ENCODE measurements around the gene IL11. TPM values are rescaled to one million over a fixed set of nuclear protein-coding genes. Genes with fewer than 3 reads are reported as not detected.
A peak's percentile ranks its signal among the peaks of the same experiment; 100 is the strongest.
"Not testable (repeated sequence)": the region's sequence is repeated elsewhere in the genome, so short reads cannot be mapped to it uniquely, and the experiment has no call there.

The IL11 gene
- total RNA-seq, 1 donor from 2014 or later = 0.06 TPM

GRCh38 chr19:55333870-55334269 is 36.4 kb downstream of the IL11 start:
- no peaks in the 10 kb centered on the region for H4K20me1 ChIP-seq (ENCODE audit: low read depth)
- peaks cover 12% of the 10 kb centered on the region for H3K4me1 Mint-ChIP-seq
- no peaks in the 10 kb centered on the region for H3K9me3 ChIP-seq (ENCODE audit: low read depth)
- peaks cover 2% of the 10 kb centered on the region for H3K9me3 Mint-ChIP-seq
- H3K9ac ChIP-seq = no peak overlapping the region
- H3K4me3 Mint-ChIP-seq = no peak overlapping the region
- H3K36me3 ChIP-seq = no peaks in the 10 kb centered on the region
- DNase-seq (ENCODE audit: low spot score) = no peak
- no peaks in the 10 kb centered on the region for H3K27me3 ChIP-seq
- no peaks in the 10 kb centered on the region for H3K79me2 ChIP-seq (ENCODE audit: low read depth)
- H2AFZ ChIP-seq (replicated peaks) = no peak overlapping the region
- no peak overlapping the region for H3K4me3 ChIP-seq
- H3K4me1 ChIP-seq = no peaks in the 10 kb centered on the region
- H3K27ac Mint-ChIP-seq = no peak overlapping the region
- peaks cover 16% of the 10 kb centered on the region for H3K27me3 Mint-ChIP-seq (ENCODE audit: insufficient read depth, low read depth)
- no peak for TF ChIP-seq EZH2 (IDR thresholded peaks at IDR 0.05)
- no peak overlapping the region for H3K4me2 ChIP-seq
- H3K36me3 Mint-ChIP-seq = no peaks in the 10 kb centered on the region
- peaks cover 8% of the 10 kb centered on the region for H3F3A ChIP-seq (ENCODE audit: low read depth)
- H3K27ac ChIP-seq = no peak overlapping the region

- H3K36me3 ChIP-seq; H3K36me3 Mint-ChIP-seq; H3K4me1 Mint-ChIP-seq; H3K79me2 ChIP-seq (ENCODE audit: low read depth); H3K4me3 ChIP-seq; H3K27me3 ChIP-seq; H3K27ac ChIP-seq; H3K27ac Mint-ChIP-seq; DNase-seq (ENCODE audit: low spot score); H3K9ac ChIP-seq; H4K20me1 ChIP-seq (ENCODE audit: low read depth); H3K4me3 Mint-ChIP-seq; H2AFZ ChIP-seq (replicated peaks); H3K9me3 ChIP-seq (ENCODE audit: low read depth); H3K9me3 Mint-ChIP-seq; H3K4me1 ChIP-seq; H3F3A ChIP-seq (ENCODE audit: low read depth); H3K27me3 Mint-ChIP-seq (ENCODE audit: insufficient read depth, low read depth); H3K4me2 ChIP-seq: not testable (repeated sequence)
Measured at GRCh38 chr19:55329791-55330190, 40.5 kb downstream of the IL11 start.

DNA sequence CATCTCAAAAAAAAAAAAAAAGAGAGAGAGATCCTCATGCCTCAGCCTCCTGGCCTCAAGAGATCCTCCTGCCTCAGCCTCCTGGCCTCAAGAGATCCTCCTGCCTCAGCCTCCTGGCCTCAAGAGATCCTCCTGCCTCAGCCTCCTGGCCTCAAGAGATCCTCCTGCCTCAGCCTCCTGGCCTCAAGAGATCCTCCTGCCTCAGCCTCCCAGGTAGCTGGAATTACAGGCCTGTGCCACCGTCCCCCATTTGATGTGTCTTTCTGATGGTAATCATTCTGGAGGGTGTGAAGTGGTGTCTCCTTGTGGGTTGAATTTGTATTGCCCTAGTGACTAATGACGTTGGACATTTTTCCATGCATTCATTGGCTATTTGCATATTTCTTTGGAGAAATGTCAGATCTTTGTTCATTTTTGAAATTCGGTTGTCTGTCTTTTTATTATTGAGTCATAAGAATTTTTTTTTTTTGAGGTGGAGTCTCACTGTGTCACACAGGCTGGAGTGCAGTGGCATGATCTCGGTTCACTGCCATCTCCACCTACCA is 41.4 kb downstream of the IL11 start:
- not testable (repeated sequence) for H3K4me2 ChIP-seq; H3K4me3 ChIP-seq; H3F3A ChIP-seq (ENCODE audit: low read depth); H3K36me3 ChIP-seq; H4K20me1 ChIP-seq (ENCODE audit: low read depth); H3K9me3 Mint-ChIP-seq; H3K27ac ChIP-seq; H3K27me3 ChIP-seq; H3K4me1 Mint-ChIP-seq; H3K27ac Mint-ChIP-seq; H3K4me1 ChIP-seq; H3K36me3 Mint-ChIP-seq; DNase-seq (ENCODE audit: low spot score); H2AFZ ChIP-seq (replicated peaks); H3K9me3 ChIP-seq (ENCODE audit: low read depth); H3K4me3 Mint-ChIP-seq; H3K79me2 ChIP-seq (ENCODE audit: low read depth); H3K9ac ChIP-seq
- peaks cover 11% of the 10 kb centered on the region for H3K27me3 Mint-ChIP-seq (ENCODE audit: insufficient read depth, low read depth)

DNA sequence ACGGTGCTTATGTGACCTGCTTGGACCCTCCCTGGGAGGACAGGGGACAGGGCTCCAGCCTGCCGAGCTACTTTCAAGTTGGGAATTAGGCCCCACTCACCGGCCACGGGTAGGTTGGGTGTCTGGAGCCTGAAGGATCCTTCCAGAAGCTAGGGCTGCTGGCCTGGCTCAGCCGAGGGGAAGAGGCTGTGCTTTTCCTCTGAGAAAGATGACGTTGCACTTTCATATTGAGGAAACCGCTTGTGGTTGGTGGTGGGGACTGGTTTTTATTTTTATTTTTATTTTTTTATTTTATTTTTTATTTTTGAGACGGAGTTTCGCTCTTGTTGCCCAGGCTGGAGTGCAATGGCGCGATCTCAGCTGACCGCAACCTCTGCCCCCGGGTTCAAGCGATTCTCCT is 45.1 kb downstream of the IL11 start, which contains the start of gene TMEM150B:
TMEM150B (minus strand) TSS at position 170 of the 400 bp plus-strand sequence. CDS start 4,305 bp downstream, outside the sequence.
- Mint-ChIP-seq H3K4me1 (peaks cover 3% of the 10 kb centered on the region), H3K36me3 (no peaks in the 10 kb centered on the region), H3K9me3 (peaks cover 2% of the 10 kb centered on the region), H3K27ac (peak within 1 kb of the TSS; percentile 54), H3K4me3 (no peak within 1 kb of the TSS), H3K27me3 (ENCODE audit: insufficient read depth, low read depth) (peaks cover 4% of the 10 kb centered on the region)
- Histone ChIP-seq H3K36me3 (no peaks in the 10 kb centered on the region), H4K20me1 (ENCODE audit: low read depth) (no peaks in the 10 kb centered on the region), H3K4me1 (no peaks in the 10 kb centered on the region), H3K27ac (no peak within 1 kb of the TSS), H3F3A (ENCODE audit: low read depth) (no peaks in the 10 kb centered on the region), H3K4me2 (no peak within 1 kb of the TSS), H3K9me3 (ENCODE audit: low read depth) (no peaks in the 10 kb centered on the region), H2AFZ (replicated peaks) (no peak within 1 kb of the TSS), H3K4me3 (no peak within 1 kb of the TSS), H3K27me3 (no peaks in the 10 kb centered on the region), H3K9ac (no peak within 1 kb of the TSS), H3K79me2 (ENCODE audit: low read depth) (no peaks in the 10 kb centered on the region)
- TF ChIP-seq EZH2 (IDR thresholded peaks at IDR 0.05) (no peak), EZH2phosphoT487 (IDR thresholded peaks at IDR 0.05) (no peak)
- TF ChIP-seq, protein P1, sequence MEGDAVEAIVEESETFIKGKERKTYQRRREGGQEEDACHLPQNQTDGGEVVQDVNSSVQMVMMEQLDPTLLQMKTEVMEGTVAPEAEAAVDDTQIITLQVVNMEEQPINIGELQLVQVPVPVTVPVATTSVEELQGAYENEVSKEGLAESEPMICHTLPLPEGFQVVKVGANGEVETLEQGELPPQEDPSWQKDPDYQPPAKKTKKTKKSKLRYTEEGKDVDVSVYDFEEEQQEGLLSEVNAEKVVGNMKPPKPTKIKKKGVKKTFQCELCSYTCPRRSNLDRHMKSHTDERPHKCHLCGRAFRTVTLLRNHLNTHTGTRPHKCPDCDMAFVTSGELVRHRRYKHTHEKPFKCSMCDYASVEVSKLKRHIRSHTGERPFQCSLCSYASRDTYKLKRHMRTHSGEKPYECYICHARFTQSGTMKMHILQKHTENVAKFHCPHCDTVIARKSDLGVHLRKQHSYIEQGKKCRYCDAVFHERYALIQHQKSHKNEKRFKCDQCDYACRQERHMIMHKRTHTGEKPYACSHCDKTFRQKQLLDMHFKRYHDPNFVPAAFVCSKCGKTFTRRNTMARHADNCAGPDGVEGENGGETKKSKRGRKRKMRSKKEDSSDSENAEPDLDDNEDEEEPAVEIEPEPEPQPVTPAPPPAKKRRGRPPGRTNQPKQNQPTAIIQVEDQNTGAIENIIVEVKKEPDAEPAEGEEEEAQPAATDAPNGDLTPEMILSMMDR (IDR thresholded peaks at IDR 0.05) = no peak
- DNase-seq (ENCODE audit: low spot score) = no peak

DNA sequence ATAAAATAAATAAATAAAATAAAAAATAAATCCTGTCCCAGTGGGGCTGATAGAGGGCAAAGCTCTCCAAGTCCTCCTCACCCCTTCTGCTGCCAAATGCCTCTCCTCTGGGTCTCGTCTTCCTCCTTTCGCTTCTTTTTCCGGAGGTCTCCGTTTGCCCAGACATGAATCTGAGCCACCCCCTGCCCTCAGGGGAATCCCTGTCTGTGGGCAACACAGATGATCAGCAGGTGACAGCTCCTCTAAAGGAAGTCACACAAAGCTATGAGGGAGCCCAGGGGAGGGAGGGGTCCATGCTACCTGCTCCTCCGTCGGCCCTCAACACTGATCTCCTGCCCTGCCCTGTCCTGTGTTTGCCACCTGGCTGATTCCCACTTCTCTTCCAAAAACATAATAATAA is 45.6 kb downstream of the IL11 start:
- no peak for DNase-seq (ENCODE audit: low spot score)
- TF ChIP-seq EZH2 (IDR thresholded peaks at IDR 0.05) = no peak
- TF ChIP-seq, protein P1 (IDR thresholded peaks at IDR 0.05) = no peak
- no peak for TF ChIP-seq EZH2phosphoT487 (IDR thresholded peaks at IDR 0.05)
- H3K36me3 ChIP-seq = no peaks in the 10 kb centered on the region
- no peaks in the 10 kb centered on the region for H3K36me3 Mint-ChIP-seq
- no peaks in the 10 kb centered on the region for H3K27me3 ChIP-seq
- H4K20me1 ChIP-seq (ENCODE audit: low read depth) = no peaks in the 10 kb centered on the region
- no peak overlapping the region for H2AFZ ChIP-seq (replicated peaks)
- no peak overlapping the region for H3K4me3 Mint-ChIP-seq
- no peak overlapping the region for H3K4me3 ChIP-seq
- H3K9ac ChIP-seq = no peak overlapping the region
- H3K4me1 Mint-ChIP-seq = peaks cover 3% of the 10 kb centered on the region
- H3F3A ChIP-seq (ENCODE audit: low read depth) = no peaks in the 10 kb centered on the region
- H3K4me2 ChIP-seq = no peak overlapping the region
- no peaks in the 10 kb centered on the region for H3K4me1 ChIP-seq
- H3K9me3 ChIP-seq (ENCODE audit: low read depth) = no peaks in the 10 kb centered on the region
- H3K79me2 ChIP-seq (ENCODE audit: low read depth) = no peaks in the 10 kb centered on the region
- H3K27ac Mint-ChIP-seq = peak overlapping the region; percentile 54
- peaks cover 7% of the 10 kb centered on the region for H3K27me3 Mint-ChIP-seq (ENCODE audit: insufficient read depth, low read depth)
- peaks cover 2% of the 10 kb centered on the region for H3K9me3 Mint-ChIP-seq
- no peak overlapping the region for H3K27ac ChIP-seq

Data from neural progenitor cell (in vitro differentiated cells).